Pancreas (tissue), 10 donors: ENCODE results near the gene ADRM1. TPM values are rescaled to one million over a fixed set of nuclear protein-coding genes. Genes with fewer than 3 reads are reported as not detected.
A peak's percentile ranks its signal among the peaks of the same experiment; 100 is the strongest.

Experiments used
- ATAC-seq, 4 donors: fragments of 200-7000 bp; cut with Tn5 transposase; one replicate each; pipeline versions ENCODE4 v1.8.0 to v1.9.1; 2020; ENCODE audit warnings: mild to moderate bottlenecking in 4 of 4, moderate library complexity in 4 of 4
- DNase-seq, 6 donors: peaks; one replicate each; pipeline ENCODE4 v3.0.0-alpha.2; 2020
- FAIRE-seq: peaks from 2 replicates; lab custom pipeline; 2012; peaks lifted over from hg19 to GRCh38; lab: Jason Lieb, UNC
- H3K27ac ChIP-seq, 4 donors: fragments of 200-600 bp; sonication (generic); 1 replicate in 3 of 4; 2 replicates in 1 of 4; pipeline versions ENCODE4 v1.5.0 to v1.8.0; 2020
- H3K27me3 ChIP-seq, 4 donors: fragments of 200-600 bp; one replicate each; pipeline ENCODE4 v1.8.0; 2021
- H3K36me3 ChIP-seq, 3 donors: fragments of 200-600 bp; sonication (generic) in 1 of 3; one replicate each; pipeline versions ENCODE4 v1.5.0 to v1.8.0; 2020 to 2021
- H3K4me1 ChIP-seq, 3 donors: fragments of 200-600 bp; one replicate each; pipeline ENCODE4 v1.8.0; 2021
- H3K4me3 ChIP-seq, 4 donors: fragments of 200-600 bp; sonication (generic) in 2 of 4; one replicate each; pipeline versions ENCODE4 v1.5.0 to v1.8.0; 2020 to 2021
- H3K9me3 ChIP-seq, 4 donors: fragments of 200-600 bp; one replicate each; pipeline ENCODE4 v1.8.0; 2021
- WGBS, 2 donors: extraction: QIAGEN DNeasy Blood & Tissue Kit; methylation state at CpG; one replicate each; pipeline ENCODE4 v1.1.7; 2013; 5-methylcytosine and 5-hydroxymethylcytosine counted together
- intact Hi-C, 3 donors: fragments of 100-400 bp; cut with DNase I; formaldehyde crosslinking; loops; one replicate each; pipeline versions ENCODE4 v1.11.1 to v1.14.2; 2022
- polyA plus RNA-seq, 2 donors: library from polyadenylated mRNA; stranded (reverse); fragments of 200-250 nt; gene quantifications; one replicate each; pipeline ENCODE4 v1.2.3, GENCODE V29; 2013
- total RNA-seq, 6 donors: library from RNA; stranded (reverse); fragmentation: NEBNext Ultra II Directional in 4 of 6; extraction: Animal tissue kit (Norgen Biotek cat#: 25700) in 4 of 6; gene quantifications; one replicate each; pipeline versions ENCODE4 v1.2.1 to v1.2.4, GENCODE V29; 2021 to 2023
- TF ChIP-seq, protein P1 (sequence below), 4 donors: fragments of 200-600 bp; sonication (generic) in 3 of 4; IDR thresholded peaks; one replicate each; pipeline versions ENCODE4 v1.5.0 to v1.8.0; 2021; ENCODE audit warnings: antibody characterized with exemption in 4 of 4
- donor health status: healthy with polysubstance abuse.
- donor health status: DM: no; HTN: no; CAD: no; lungs with moderate emphysema.
- donor health status: DM: no; HTN: no; CAD: no.
- donor health status: control.
- donor health status: control.
- donor health status: Bipolar disorder and iron deficiency.
- donor health status: DM: yes; HTN: yes; CAD: no.
- donor health status: DM: no; HTN: no; CAD: no.
- donor health status: DM: no; HTN: no; CAD: no.
- donor health status: DM: yes; HTN: yes; CAD: no.

The ADRM1 gene
- total and polyA plus RNA-seq, 8 donors: 33.3 to 76.0 (median 41.7) TPM

DNA sequence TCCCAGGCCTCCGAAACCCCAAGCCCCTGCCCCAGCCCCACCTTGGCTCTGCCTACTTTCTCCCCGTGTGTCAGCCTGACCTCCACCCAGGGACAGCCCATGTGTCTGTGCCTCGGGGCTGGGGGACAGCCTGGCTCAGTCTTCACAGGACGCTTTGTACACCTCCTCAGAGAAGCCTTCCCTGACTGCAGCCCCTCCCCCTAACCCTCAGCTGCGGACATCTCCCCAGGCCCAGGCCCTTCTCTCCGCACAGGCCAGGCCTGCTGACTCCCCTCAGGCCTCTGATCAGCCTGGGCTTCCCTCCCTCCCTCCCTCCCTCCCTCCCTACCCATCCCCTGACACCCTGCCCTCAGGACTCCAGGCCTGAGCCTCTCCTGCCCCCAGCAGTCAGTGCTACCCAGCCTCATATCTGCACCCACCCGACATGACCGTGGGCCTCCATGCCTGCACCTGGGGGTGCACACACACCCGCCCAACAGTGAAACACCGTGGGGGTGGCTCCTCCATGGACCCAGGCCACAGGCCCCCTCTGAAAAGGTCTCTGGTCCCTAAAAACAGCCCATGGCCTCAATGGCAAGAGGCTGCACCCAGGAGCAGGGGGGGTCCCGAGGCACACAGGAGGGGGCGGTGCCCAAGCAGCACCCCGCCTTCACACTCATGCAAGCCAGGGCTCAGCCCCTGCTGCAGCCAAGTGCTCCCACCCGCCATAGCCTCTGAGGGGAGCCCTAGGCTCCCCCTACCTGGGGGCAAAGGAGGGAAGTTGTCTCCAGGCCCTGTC lies 51.4 kb downstream of the ADRM1 start:
- H3K27ac ChIP-seq: peak overlapping the region in 1 of 4 donors; percentile 62
- DNase-seq (peak in 2 of 6 donors; percentile 28 to 67), ATAC-seq (no peak), FAIRE-seq (no peak)
- intact Hi-C loops: no loop called here
- no peak overlapping the region for H3K4me3 ChIP-seq
- WGBS, 2 donors: 86 to 88% methylated on average over 14 of the region's 14 CpGs
- TF ChIP-seq, protein P1, sequence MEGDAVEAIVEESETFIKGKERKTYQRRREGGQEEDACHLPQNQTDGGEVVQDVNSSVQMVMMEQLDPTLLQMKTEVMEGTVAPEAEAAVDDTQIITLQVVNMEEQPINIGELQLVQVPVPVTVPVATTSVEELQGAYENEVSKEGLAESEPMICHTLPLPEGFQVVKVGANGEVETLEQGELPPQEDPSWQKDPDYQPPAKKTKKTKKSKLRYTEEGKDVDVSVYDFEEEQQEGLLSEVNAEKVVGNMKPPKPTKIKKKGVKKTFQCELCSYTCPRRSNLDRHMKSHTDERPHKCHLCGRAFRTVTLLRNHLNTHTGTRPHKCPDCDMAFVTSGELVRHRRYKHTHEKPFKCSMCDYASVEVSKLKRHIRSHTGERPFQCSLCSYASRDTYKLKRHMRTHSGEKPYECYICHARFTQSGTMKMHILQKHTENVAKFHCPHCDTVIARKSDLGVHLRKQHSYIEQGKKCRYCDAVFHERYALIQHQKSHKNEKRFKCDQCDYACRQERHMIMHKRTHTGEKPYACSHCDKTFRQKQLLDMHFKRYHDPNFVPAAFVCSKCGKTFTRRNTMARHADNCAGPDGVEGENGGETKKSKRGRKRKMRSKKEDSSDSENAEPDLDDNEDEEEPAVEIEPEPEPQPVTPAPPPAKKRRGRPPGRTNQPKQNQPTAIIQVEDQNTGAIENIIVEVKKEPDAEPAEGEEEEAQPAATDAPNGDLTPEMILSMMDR (IDR thresholded peaks at IDR 0.05): no peak
- H3K27me3 ChIP-seq: no peaks in the 10 kb centered on the region
- peaks cover 0 to 13% (median 3%) of the 10 kb centered on the region in 3 donors for H3K4me1 ChIP-seq
- H3K36me3 ChIP-seq: peaks cover 0 to 11% (median 6%) of the 10 kb centered on the region in 3 donors
- no peaks in the 10 kb centered on the region for H3K9me3 ChIP-seq

DNA sequence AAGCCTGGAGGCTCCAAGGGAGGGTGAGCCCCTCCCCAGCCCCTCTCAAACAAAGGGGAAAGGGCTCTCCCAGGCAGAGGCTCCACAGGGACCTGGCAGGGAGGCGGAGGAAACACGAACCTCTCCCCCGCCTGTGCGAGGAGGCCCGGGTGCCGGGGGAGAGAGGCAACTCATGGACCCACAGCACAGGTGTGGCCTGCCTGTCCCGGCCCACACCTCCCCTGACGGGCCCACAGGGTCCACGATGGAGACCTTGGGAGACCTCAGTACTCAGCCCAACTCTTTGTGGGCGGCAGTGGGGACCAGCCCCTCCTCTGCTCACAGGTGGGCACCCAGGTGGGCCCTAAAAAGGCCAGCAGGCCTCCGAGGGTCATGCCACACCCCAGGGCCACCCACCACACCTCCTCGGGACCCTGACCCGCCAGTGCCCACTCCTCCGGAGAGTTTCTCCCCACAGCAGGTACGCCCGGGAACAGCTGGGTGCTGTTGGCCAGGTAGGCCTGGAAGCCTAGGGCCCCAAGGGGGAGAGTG lies 52.1 kb downstream of the ADRM1 start:
- Histone ChIP-seq H3K36me3 (peaks cover 0 to 11% (median 6%) of the 10 kb centered on the region in 3 donors), H3K9me3 (no peaks in the 10 kb centered on the region), H3K27ac (peak overlapping the region; percentile 31 to 62 (median 60)), H3K4me1 (peaks cover 0 to 13% (median 3%) of the 10 kb centered on the region in 3 donors), H3K4me3 (no peak overlapping the region), H3K27me3 (no peaks in the 10 kb centered on the region)
- intact Hi-C loops: no loop called here
- FAIRE-seq (no peak), ATAC-seq (no peak), DNase-seq (peak in 2 of 6 donors; percentile 21 to 75)
- TF ChIP-seq, protein P1 (IDR thresholded peaks at IDR 0.05): no peak
- WGBS, 2 donors: 68 to 69% methylated on average over 13 to 16 of the region's 16 CpGs

DNA sequence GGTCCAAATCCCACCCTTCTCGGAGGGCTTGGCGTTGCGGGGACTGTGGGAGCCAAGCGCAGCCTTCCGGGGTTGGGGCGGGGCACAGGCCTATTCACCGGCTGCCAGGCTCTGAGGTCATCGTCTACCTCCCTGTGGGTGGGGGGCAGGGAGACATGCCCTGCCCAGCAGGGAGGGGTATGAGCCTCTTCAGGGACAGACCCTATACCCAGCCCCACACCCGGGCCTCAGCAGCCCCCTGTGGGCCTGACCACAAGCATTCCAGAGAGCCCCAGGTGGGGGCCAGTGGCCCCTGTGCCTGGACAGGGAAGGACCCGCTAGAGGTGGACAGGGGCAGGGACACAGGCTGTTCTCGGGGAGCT lies 52.7 kb downstream of the ADRM1 start:
- Histone ChIP-seq H3K4me3 (no peak overlapping the region), H3K9me3 (no peaks in the 10 kb centered on the region), H3K27ac (peak overlapping the region; percentile 31 to 62 (median 60)), H3K27me3 (no peaks in the 10 kb centered on the region), H3K36me3 (peaks cover 0 to 11% (median 6%) of the 10 kb centered on the region in 3 donors), H3K4me1 (peaks cover 0 to 13% (median 3%) of the 10 kb centered on the region in 3 donors)
- peak in 2 of 6 donors; percentile 53 to 64 for DNase-seq
- TF ChIP-seq, protein P1 (IDR thresholded peaks at IDR 0.05): no peak
- intact Hi-C loops: no loop called here
- FAIRE-seq: no peak
- 47 to 49% methylated on average over 11 of the region's 11 CpGs for WGBS, 2 donors
- ATAC-seq: peak; percentile 41 to 69 (median 64)

GRCh38 chr20:62355878-62356588 lies 53.2 kb downstream of the ADRM1 start:
- ATAC-seq: peak; percentile 4 to 49 (median 36)
- DNase-seq: peak in 2 of 6 donors; percentile 40 to 77
- intact Hi-C loops: no loop called here
- H3K9me3 ChIP-seq: no peaks in the 10 kb centered on the region
- 70 to 71% methylated on average over 29 of the region's 29 CpGs for WGBS, 2 donors
- no peak for FAIRE-seq
- H3K27me3 ChIP-seq: no peaks in the 10 kb centered on the region
- peak overlapping the region; percentile 31 to 62 (median 60) for H3K27ac ChIP-seq
- peaks cover 0 to 9% (median 3%) of the 10 kb centered on the region in 3 donors for H3K36me3 ChIP-seq
- H3K4me3 ChIP-seq: no peak overlapping the region
- TF ChIP-seq, protein P1 (IDR thresholded peaks at IDR 0.05): no peak
- peaks cover 0 to 13% (median 3%) of the 10 kb centered on the region in 3 donors for H3K4me1 ChIP-seq
